ENCODE measurements around the gene HOGA1. TPM values are rescaled to one million over a fixed set of nuclear protein-coding genes. Genes with fewer than 3 reads are reported as not detected.

Gene HOGA1
- total RNA-seq, 1 experiment from 2014 or later: 0.15 TPM

- Mint-ChIP-seq H3K27me3 (ENCODE audit: low read depth) (no peaks in the 10 kb centered on the region), H3K4me3 (no peak overlapping the region), H3K27ac (peak overlapping the region; percentile 68; the same call in 1 of the 2 replicates), H3K4me1 (peaks cover 29% of the 10 kb centered on the region), H3K36me3 (peaks cover 40% of the 10 kb centered on the region), H3K9me3 (no peaks in the 10 kb centered on the region)
- TF ChIP-seq ETV6 (CRISPR knock-in tag; IDR thresholded peaks at IDR 0.05) (no peak), CREB1 (CRISPR knock-in tag; IDR thresholded peaks at IDR 0.05) (no peak), SMAD4 (CRISPR knock-in tag; IDR thresholded peaks at IDR 0.05) (no peak), NFATC4 (CRISPR knock-in tag; IDR thresholded peaks at IDR 0.05) (no peak), SP1 (CRISPR knock-in tag; conservative IDR thresholded peaks at IDR 0.05) (no peak), ZBTB21 (CRISPR knock-in tag; IDR thresholded peaks at IDR 0.05; ENCODE audit: borderline replicate concordance) (no peak), ZNF671 (CRISPR knock-in tag; IDR thresholded peaks at IDR 0.05) (no peak), ATF1 (CRISPR knock-in tag; IDR thresholded peaks at IDR 0.05) (no peak), JAZF1 (CRISPR knock-in tag; IDR thresholded peaks at IDR 0.05) (no peak), NFYB (CRISPR knock-in tag; conservative IDR thresholded peaks at IDR 0.05; ENCODE audit: low read depth) (no peak), IRF2 (CRISPR knock-in tag; IDR thresholded peaks at IDR 0.05; ENCODE audit: borderline replicate concordance, low read depth) (no peak), CDX4 (CRISPR knock-in tag; IDR thresholded peaks at IDR 0.05; ENCODE audit: borderline replicate concordance) (no peak), ESRRA (CRISPR knock-in tag; IDR thresholded peaks at IDR 0.05; ENCODE audit: borderline replicate concordance) (no peak), NFE2L1 (CRISPR knock-in tag; IDR thresholded peaks at IDR 0.05) (no peak), HMGA2 (CRISPR knock-in tag; IDR thresholded peaks at IDR 0.05) (no peak), PREB (CRISPR knock-in tag; IDR thresholded peaks at IDR 0.05; ENCODE audit: borderline replicate concordance) (no peak), CTCF (IDR thresholded peaks at IDR 0.05) (no peak), E2F5 (CRISPR knock-in tag; IDR thresholded peaks at IDR 0.05) (no peak)
- TF ChIP-seq, protein P1, sequence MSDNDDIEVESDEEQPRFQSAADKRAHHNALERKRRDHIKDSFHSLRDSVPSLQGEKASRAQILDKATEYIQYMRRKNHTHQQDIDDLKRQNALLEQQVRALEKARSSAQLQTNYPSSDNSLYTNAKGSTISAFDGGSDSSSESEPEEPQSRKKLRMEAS (CRISPR knock-in tag; IDR thresholded peaks at IDR 0.05): no peak
- TF ChIP-seq, protein P2, sequence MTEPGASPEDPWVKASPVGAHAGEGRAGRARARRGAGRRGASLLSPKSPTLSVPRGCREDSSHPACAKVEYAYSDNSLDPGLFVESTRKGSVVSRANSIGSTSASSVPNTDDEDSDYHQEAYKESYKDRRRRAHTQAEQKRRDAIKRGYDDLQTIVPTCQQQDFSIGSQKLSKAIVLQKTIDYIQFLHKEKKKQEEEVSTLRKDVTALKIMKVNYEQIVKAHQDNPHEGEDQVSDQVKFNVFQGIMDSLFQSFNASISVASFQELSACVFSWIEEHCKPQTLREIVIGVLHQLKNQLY (CRISPR knock-in tag; IDR thresholded peaks at IDR 0.05): no peak
- no peak for DNase-seq (ENCODE audit: low spot score)
- ATAC-seq: no peak
- ChIA-PET CTCF (no interaction called here), POLR2A (no interaction called here)
Observed at GRCh38 chr10:97650726-97651125, 66.5 kb downstream of the HOGA1 start.

DNA sequence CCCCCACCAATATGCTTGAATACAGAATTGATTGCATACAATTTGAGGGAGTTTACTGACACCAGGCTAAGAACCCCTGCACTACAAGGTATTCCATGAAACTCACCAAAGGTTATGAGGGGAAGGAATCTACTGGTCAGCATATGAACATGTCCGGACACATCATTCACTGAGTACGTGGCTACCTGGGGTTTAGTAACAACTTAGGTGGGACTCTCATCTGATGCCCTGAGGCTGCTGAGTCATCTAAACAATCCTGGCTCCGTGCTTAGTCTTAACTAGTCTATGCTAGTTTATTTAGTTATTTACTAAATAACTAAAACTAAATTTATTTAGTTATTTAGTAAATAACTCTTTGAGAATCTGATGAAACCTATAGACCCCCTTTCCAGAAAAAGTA is 67.6 kb downstream of the HOGA1 start:
- H3K27ac Mint-ChIP-seq: peak overlapping the region; percentile 68; the same call in 1 of the 2 replicates
- ATAC-seq: no peak
- no peak for TF ChIP-seq FOXP1 (CRISPR knock-in tag; IDR thresholded peaks at IDR 0.05; ENCODE audit: borderline replicate concordance)
- TF ChIP-seq ZNF532 (CRISPR knock-in tag; IDR thresholded peaks at IDR 0.05; ENCODE audit: borderline replicate concordance): no peak
- TF ChIP-seq NR2C2 (CRISPR knock-in tag; IDR thresholded peaks at IDR 0.05): no peak
- no peak for TF ChIP-seq FOXK1 (CRISPR knock-in tag; IDR thresholded peaks at IDR 0.05)
- TF ChIP-seq IRF1 (CRISPR knock-in tag; IDR thresholded peaks at IDR 0.05): no peak
- no peak for TF ChIP-seq HMGA2 (CRISPR knock-in tag; IDR thresholded peaks at IDR 0.05)

More for the DNA sequence above, 67.6 kb downstream of the HOGA1 start:
- no peak for DNase-seq (ENCODE audit: low spot score)
- Mint-ChIP-seq H3K4me1 (peaks cover 29% of the 10 kb centered on the region), H3K36me3 (peaks cover 48% of the 10 kb centered on the region), H3K4me3 (no peak overlapping the region), H3K27me3 (ENCODE audit: low read depth) (no peaks in the 10 kb centered on the region), H3K9me3 (no peaks in the 10 kb centered on the region)
- ChIA-PET CTCF (no interaction called here), POLR2A (no interaction called here)
